K562 (cell line): ENCODE results near the gene WSCD1. TPM values are rescaled to one million over a fixed set of nuclear protein-coding genes. Genes with fewer than 3 reads are reported as not detected.

Experiments used
- ELK1 ChIP-seq: sonication (generic); formaldehyde crosslinking; IDR thresholded peaks from 2 replicates; pipeline ENCODE4 v1.8.1; 2022; ENCODE audit warnings: missing genetic modification reagents
- HDAC2 ChIP-seq: fragments of 450-650 bp; IDR thresholded peaks from 2 replicates; pipeline ENCODE4 v1.6.1; 2016; ENCODE audit warnings: mild to moderate bottlenecking
- TOE1 ChIP-seq, 2 experiments: fragments of 450-650 bp in 1 of 2; sonication (generic) in 1 of 2; formaldehyde crosslinking in 1 of 2; IDR thresholded peaks; 2 replicates each; pipeline versions ENCODE4 v1.7.1 to v1.8.0; 2016 to 2022; ENCODE audit warnings: borderline replicate concordance in 2 of 2, mild to moderate bottlenecking in 2 of 2, antibody characterized with exemption in 1 of 2, inconsistent platforms in 1 of 2, low read depth in 1 of 2, missing genetic modification reagents in 1 of 2, moderate library complexity in 1 of 2
- ZBTB5 ChIP-seq: fragments of 450-650 bp; IDR thresholded peaks from 2 replicates; pipeline ENCODE4 v1.6.1; 2017; ENCODE audit warnings: antibody characterized with exemption
- polyA plus RNA-seq, 8 experiments: library from polyadenylated mRNA; depleted of rRNA in 4 of 8; stranded (reverse) in 5 of 8; unstranded in 3 of 8; fragments of >200 nt; fragmentation: Nextera tagmentation in 2 of 8; fragmentation: Illumina TruSeq in 1 of 8; extraction: Ambion mirVana in 2 of 8; extraction: Trizol in 1 of 8; gene quantifications; 2 replicates each; pipeline versions ENCODE4 v1.2.1 to v1.2.3, GENCODE V29; 2011 to 2014; ENCODE audit warnings: inconsistent platforms in 1 of 8, missing spikeins in 1 of 8
- total RNA-seq, 7 experiments: library from RNA; depleted of rRNA in 6 of 7; stranded (reverse); fragments of >200 nt in 6 of 7; fragmentation: Illumina TruSeq in 2 of 7; extraction: Trizol in 2 of 7; gene quantifications; 2 replicates each; pipeline versions ENCODE4 v1.2.1 to v1.2.3, GENCODE V29; 2011 to 2021; ENCODE audit warnings: low replicate concordance in 1 of 7
- TF ChIP-seq, protein P1 (sequence below): fragments of 450-650 bp; IDR thresholded peaks from 2 replicates; pipeline ENCODE4 v1.6.1; 2017; ENCODE audit warnings: antibody characterized with exemption, mild to moderate bottlenecking

WSCD1 gene
- total and polyA plus RNA-seq, 9 of the 15 experiments (the other 6 are each of a cell fraction or from before 2014, with no cell fraction given): not detected

DNA sequence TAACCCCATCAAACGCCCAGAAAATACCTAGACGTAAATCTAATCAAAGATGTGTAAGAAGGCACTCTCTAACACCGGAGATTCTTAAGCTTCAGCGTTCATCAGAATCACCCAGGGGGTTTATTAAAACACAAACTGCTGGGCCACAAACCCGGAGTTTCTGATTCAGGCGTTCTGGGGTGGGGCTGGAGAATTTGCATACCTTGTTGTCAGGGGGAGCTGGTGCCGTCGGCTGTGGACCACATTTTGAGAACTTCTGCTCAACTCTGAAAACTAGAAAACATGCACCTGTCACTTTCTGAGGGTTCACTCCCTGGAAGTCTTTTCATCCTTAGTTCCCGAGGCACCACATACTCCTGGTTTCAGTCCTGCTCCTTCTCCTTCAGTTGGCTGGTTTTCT lies 48.6 kb upstream of the WSCD1 start (continued):
- TF ChIP-seq TOE1 (IDR thresholded peaks at IDR 0.05; ENCODE audit: borderline replicate concordance) (no peak), TOE1 (CRISPR knock-in tag; IDR thresholded peaks at IDR 0.05; ENCODE audit: borderline replicate concordance, low read depth) (no peak), ELK1 (CRISPR knock-in tag) (no peak), ZBTB5 (no peak), HDAC2 (no peak)
- TF ChIP-seq, protein P1, sequence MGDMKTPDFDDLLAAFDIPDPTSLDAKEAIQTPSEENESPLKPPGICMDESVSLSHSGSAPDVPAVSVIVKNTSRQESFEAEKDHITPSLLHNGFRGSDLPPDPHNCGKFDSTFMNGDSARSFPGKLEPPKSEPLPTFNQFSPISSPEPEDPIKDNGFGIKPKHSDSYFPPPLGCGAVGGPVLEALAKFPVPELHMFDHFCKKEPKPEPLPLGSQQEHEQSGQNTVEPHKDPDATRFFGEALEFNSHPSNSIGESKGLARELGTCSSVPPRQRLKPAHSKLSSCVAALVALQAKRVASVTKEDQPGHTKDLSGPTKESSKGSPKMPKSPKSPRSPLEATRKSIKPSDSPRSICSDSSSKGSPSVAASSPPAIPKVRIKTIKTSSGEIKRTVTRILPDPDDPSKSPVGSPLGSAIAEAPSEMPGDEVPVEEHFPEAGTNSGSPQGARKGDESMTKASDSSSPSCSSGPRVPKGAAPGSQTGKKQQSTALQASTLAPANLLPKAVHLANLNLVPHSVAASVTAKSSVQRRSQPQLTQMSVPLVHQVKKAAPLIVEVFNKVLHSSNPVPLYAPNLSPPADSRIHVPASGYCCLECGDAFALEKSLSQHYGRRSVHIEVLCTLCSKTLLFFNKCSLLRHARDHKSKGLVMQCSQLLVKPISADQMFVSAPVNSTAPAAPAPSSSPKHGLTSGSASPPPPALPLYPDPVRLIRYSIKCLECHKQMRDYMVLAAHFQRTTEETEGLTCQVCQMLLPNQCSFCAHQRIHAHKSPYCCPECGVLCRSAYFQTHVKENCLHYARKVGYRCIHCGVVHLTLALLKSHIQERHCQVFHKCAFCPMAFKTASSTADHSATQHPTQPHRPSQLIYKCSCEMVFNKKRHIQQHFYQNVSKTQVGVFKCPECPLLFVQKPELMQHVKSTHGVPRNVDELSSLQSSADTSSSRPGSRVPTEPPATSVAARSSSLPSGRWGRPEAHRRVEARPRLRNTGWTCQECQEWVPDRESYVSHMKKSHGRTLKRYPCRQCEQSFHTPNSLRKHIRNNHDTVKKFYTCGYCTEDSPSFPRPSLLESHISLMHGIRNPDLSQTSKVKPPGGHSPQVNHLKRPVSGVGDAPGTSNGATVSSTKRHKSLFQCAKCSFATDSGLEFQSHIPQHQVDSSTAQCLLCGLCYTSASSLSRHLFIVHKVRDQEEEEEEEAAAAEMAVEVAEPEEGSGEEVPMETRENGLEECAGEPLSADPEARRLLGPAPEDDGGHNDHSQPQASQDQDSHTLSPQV: no peak
